ENCODE measurements around the gene KIAA0586.

The KIAA0586 gene

DNA sequence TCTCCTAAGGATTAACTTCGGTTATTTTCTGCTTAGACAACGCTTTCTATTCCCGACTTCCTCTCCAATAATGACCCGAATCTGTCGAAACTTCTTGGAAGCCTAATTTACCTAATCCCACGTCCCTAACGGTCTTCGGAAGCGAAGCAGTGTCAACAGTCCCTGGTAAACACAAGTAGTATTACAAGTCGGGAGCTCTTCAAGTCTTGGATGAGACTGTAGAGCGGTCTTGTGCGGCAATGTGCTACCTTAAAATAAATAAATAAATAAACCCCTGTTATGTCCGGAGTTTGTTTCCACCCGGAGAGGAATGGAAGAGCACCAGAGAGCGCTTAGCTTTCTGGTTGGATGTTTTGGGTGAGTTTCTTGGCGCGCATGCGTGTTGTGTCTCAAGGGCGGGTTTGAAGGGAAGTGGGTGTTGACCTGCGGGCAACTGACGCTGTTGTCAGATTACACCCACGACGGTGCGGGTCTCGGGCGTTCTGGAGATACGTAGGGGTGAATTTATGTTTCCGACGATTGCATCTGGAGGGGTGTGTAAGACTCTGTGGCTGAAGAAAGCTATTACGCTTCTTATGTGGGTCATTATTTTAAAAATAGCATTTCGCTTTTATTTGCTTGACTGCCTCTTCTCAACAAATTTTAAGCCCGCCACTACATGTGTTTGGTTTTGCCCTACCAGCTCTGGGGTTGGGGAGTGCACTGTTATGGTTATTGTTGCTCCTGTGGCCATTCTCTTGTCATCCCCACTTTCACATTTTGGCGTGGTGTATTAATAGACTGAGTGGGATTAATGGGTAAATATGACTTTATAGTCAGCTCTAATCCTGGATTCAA lies at the start of gene KIAA0586, which contains the start of gene TIMM9:
Gene KIAA0586 (plus strand): TSS at position 439 of the 837 bp plus-strand sequence. CDS start 546 bp downstream, outside the sequence.
Gene TIMM9 (minus strand): TSS at position 251 of the 837 bp plus-strand sequence. CDS start 15,586 bp downstream, outside the sequence.
- H3K9me2 ChIP-seq (replicated peaks; ENCODE audit: low read depth, low read length): no peaks in the 10 kb centered on the region
- peaks cover 18% of the 10 kb centered on the region for H4K20me1 ChIP-seq (ENCODE audit: insufficient read depth, low read length, poor library complexity, severe bottlenecking)
- H3K27me3 ChIP-seq (ENCODE audit: insufficient read depth, low read length, poor library complexity, severe bottlenecking): no peaks in the 10 kb centered on the region
- peaks cover 29% of the 10 kb centered on the region for H3K4me1 ChIP-seq (ENCODE audit: insufficient read depth, low read length, poor library complexity, severe bottlenecking)
- TF ChIP-seq, protein P1, sequence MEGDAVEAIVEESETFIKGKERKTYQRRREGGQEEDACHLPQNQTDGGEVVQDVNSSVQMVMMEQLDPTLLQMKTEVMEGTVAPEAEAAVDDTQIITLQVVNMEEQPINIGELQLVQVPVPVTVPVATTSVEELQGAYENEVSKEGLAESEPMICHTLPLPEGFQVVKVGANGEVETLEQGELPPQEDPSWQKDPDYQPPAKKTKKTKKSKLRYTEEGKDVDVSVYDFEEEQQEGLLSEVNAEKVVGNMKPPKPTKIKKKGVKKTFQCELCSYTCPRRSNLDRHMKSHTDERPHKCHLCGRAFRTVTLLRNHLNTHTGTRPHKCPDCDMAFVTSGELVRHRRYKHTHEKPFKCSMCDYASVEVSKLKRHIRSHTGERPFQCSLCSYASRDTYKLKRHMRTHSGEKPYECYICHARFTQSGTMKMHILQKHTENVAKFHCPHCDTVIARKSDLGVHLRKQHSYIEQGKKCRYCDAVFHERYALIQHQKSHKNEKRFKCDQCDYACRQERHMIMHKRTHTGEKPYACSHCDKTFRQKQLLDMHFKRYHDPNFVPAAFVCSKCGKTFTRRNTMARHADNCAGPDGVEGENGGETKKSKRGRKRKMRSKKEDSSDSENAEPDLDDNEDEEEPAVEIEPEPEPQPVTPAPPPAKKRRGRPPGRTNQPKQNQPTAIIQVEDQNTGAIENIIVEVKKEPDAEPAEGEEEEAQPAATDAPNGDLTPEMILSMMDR (conservative IDR thresholded peaks at IDR 0.05; ENCODE audit: low read length): no peak
- TF ChIP-seq EZH2phosphoT487 (IDR thresholded peaks at IDR 0.05; ENCODE audit: borderline replicate concordance): no peak
- H3K4me2 ChIP-seq (ENCODE audit: low read depth, low read length, poor library complexity, severe bottlenecking): peak within 1 kb of the TSS; percentile 98
- H2AFZ ChIP-seq (ENCODE audit: low read length): peak within 1 kb of the TSS; percentile 98
- no peaks in the 10 kb centered on the region for H3K9me3 ChIP-seq (ENCODE audit: insufficient read depth, low read depth, low read length)
- H3K36me3 ChIP-seq (ENCODE audit: insufficient read depth, low read length): peaks cover 4% of the 10 kb centered on the region; the same call in 1 of the 2 replicates
- H3F3A ChIP-seq (ENCODE audit: low read depth): no peaks in the 10 kb centered on the region
- peak within 1 kb of the TSS; percentile 92 for H3K9ac ChIP-seq (ENCODE audit: low read depth, low read length, poor library complexity, severe bottlenecking)
- peak within 1 kb of the TSS; percentile 84 for H3K4me3 ChIP-seq (ENCODE audit: low read length, poor library complexity, severe bottlenecking)
- H3K79me2 ChIP-seq (ENCODE audit: insufficient read depth, low read length): peaks cover 72% of the 10 kb centered on the region

DNA sequence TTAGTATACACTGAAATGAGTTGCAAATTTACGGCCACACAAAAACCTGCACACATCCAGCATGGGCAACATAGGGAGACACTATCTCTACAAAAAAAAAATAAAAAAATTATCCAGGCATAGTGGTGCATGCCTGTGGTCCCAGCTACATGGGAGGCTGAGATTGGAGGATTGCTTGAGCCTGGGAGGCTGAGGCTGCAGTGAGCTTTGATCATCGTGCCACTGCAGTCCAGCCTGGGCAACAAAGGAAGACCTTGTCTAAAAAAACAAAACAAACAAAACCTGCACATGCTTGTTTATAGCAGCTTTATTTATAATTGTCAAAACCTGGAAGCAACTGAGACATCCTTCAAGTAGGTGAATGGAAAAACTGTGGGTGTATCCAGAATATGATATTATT lies 36.7 kb upstream of the KIAA0586 start:
- no peak overlapping the region for H3K4me3 ChIP-seq (ENCODE audit: low read length, poor library complexity, severe bottlenecking)
- TF ChIP-seq, protein P1 (conservative IDR thresholded peaks at IDR 0.05; ENCODE audit: low read length): no peak
- TF ChIP-seq EZH2phosphoT487 (IDR thresholded peaks at IDR 0.05; ENCODE audit: borderline replicate concordance): no peak

DNA sequence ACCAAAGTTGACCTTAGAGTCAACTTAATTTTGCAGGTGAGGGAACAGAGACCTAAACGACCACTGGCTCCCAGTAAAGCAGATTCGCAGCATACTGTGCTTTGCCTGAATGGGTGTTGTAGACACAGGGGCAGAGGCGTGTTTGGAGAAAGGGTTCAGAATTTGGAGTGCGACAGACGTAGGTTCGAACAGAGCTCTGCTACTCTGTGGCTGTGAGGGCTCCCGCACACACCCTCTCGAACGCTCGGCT lies 32.0 kb upstream of the KIAA0586 start:
- no peaks in the 10 kb centered on the region for H3K9me2 ChIP-seq (replicated peaks; ENCODE audit: low read depth, low read length)
- H3K27me3 ChIP-seq (ENCODE audit: insufficient read depth, low read length, poor library complexity, severe bottlenecking): no peaks in the 10 kb centered on the region
- H3K4me2 ChIP-seq (ENCODE audit: low read depth, low read length, poor library complexity, severe bottlenecking): no peak overlapping the region
- no peaks in the 10 kb centered on the region for H3K36me3 ChIP-seq (ENCODE audit: insufficient read depth, low read length)
- H2AFZ ChIP-seq (ENCODE audit: low read length): no peak overlapping the region
- H4K20me1 ChIP-seq (ENCODE audit: insufficient read depth, low read length, poor library complexity, severe bottlenecking): no peaks in the 10 kb centered on the region
- H3K4me1 ChIP-seq (ENCODE audit: insufficient read depth, low read length, poor library complexity, severe bottlenecking): no peaks in the 10 kb centered on the region
- H3F3A ChIP-seq (ENCODE audit: low read depth): no peaks in the 10 kb centered on the region
- H3K9ac ChIP-seq (ENCODE audit: low read depth, low read length, poor library complexity, severe bottlenecking): no peak overlapping the region
- H3K79me2 ChIP-seq (ENCODE audit: insufficient read depth, low read length): no peaks in the 10 kb centered on the region
- no peak overlapping the region for H3K4me3 ChIP-seq (ENCODE audit: low read length, poor library complexity, severe bottlenecking)
- H3K9me3 ChIP-seq (ENCODE audit: insufficient read depth, low read depth, low read length): no peaks in the 10 kb centered on the region
- no peak for TF ChIP-seq EZH2phosphoT487 (IDR thresholded peaks at IDR 0.05; ENCODE audit: borderline replicate concordance)
- TF ChIP-seq, protein P1 (conservative IDR thresholded peaks at IDR 0.05; ENCODE audit: low read length): no peak

More for the DNA sequence above, 36.7 kb upstream of the KIAA0586 start:
- no peaks in the 10 kb centered on the region for H3K9me3 ChIP-seq (ENCODE audit: insufficient read depth, low read depth, low read length)
- no peak overlapping the region for H3K4me2 ChIP-seq (ENCODE audit: low read depth, low read length, poor library complexity, severe bottlenecking)
- H3F3A ChIP-seq (ENCODE audit: low read depth): no peaks in the 10 kb centered on the region
- no peak overlapping the region for H3K9ac ChIP-seq (ENCODE audit: low read depth, low read length, poor library complexity, severe bottlenecking)
- H3K36me3 ChIP-seq (ENCODE audit: insufficient read depth, low read length): no peaks in the 10 kb centered on the region
- H4K20me1 ChIP-seq (ENCODE audit: insufficient read depth, low read length, poor library complexity, severe bottlenecking): no peaks in the 10 kb centered on the region
- no peaks in the 10 kb centered on the region for H3K9me2 ChIP-seq (replicated peaks; ENCODE audit: low read depth, low read length)
- H3K79me2 ChIP-seq (ENCODE audit: insufficient read depth, low read length): no peaks in the 10 kb centered on the region
- H3K27me3 ChIP-seq (ENCODE audit: insufficient read depth, low read length, poor library complexity, severe bottlenecking): no peaks in the 10 kb centered on the region
- H2AFZ ChIP-seq (ENCODE audit: low read length): no peak overlapping the region
- no peaks in the 10 kb centered on the region for H3K4me1 ChIP-seq (ENCODE audit: insufficient read depth, low read length, poor library complexity, severe bottlenecking)

Data from Loucy (cell line).